OCI-LY7 (cell line): ENCODE measurements around the gene FLCN.
"Not testable (repeated sequence)": the region's sequence is repeated elsewhere in the genome, so short reads cannot be mapped to it uniquely, and the experiment has no call there.

Experiments used
- CTCF ChIP-seq: fragments of 200-600 bp; sonication (generic); conservative IDR thresholded peaks from 2 replicates; pipeline ENCODE4 v1.5.1; 2014; ENCODE audit warnings: mild to moderate bottlenecking, antibody characterized with exemption, low read length, moderate library complexity, mixed read lengths
- EZH2phosphoT487 ChIP-seq: fragments of 200-600 bp; sonication (generic); IDR thresholded peaks from 2 replicates; pipeline ENCODE4 v1.6.1; 2018; ENCODE audit warnings: low read depth, borderline replicate concordance, mild to moderate bottlenecking, mixed run types, antibody characterized with exemption, low read length, moderate library complexity, mixed read lengths

GRCh38 chr17:17184985-17185757 lies 51.8 kb downstream of the FLCN start:
- not testable (repeated sequence) for TF ChIP-seq CTCF, EZH2phosphoT487
